GM10248 (cell line): ENCODE data around the gene GPR162.

ENCODE experiments used
- CTCF ChIA-PET: fragments of 300-600 bp; sonication (Branson Sonifier 250); formaldehyde crosslinking; extraction: SDS; loops from one replicate; lab custom pipeline; 2021; ENCODE audit warnings: antibody characterized with exemption; lab: Yijun Ruan, JAX
- POLR2A ChIA-PET: fragments of 350-650 bp; sonication (Branson Sonifier 250); formaldehyde crosslinking; extraction: SDS; loops from one replicate; lab custom pipeline; 2020; ENCODE audit warnings: antibody characterized with exemption; lab: Yijun Ruan, JAX
- DNase-seq: peaks from one replicate; pipeline ENCODE4 v3.0.0; 2012; ENCODE audit errors: extremely low spot score
- CTCF ChIP-seq: IDR thresholded peaks from 2 replicates; pipeline ENCODE4 v1.5.1; 2012; ENCODE audit warnings: mild to moderate bottlenecking, low read depth; ENCODE audit errors: extremely low read depth, missing control alignments, control extremely low read depth

Gene GPR162

GRCh38 chr12:6780573-6780972 lies 41.0 kb upstream of the GPR162 start:
- ChIA-PET CTCF (interaction anchor here (0.9 to 9.3 kb wide), 11 partner anchors 8 to 92 kb away, joined by 3 to 117 read pairs (median 6); partner anchors contain the start of genes CD4, GNB3, GPR162 and LAG3), POLR2A (no interaction called here)
- no peak for DNase-seq

GRCh38 chr12:6782119-6782518 lies 39.5 kb upstream of the GPR162 start:
- POLR2A ChIA-PET = no interaction called here
- no peak for DNase-seq
- CTCF ChIA-PET = interaction anchor here (1.1 to 9.3 kb wide), 9 partner anchors 8 to 58 kb away, joined by 3 to 117 read pairs (median 8); partner anchors contain the start of genes COPS7A, GPR162, LAG3 and MLF2
- no peak for TF ChIP-seq CTCF

More at GRCh38 chr12:6780573-6780972, 41.0 kb upstream of the GPR162 start:
- no peak for TF ChIP-seq CTCF

- no peak for DNase-seq
- CTCF ChIA-PET = interaction anchor here (1.1 to 9.3 kb wide), 8 partner anchors 9 to 59 kb away, joined by 3 to 117 read pairs (median 7); partner anchors contain the start of genes COPS7A, GPR162, LAG3 and MLF2
- POLR2A ChIA-PET = interaction anchor here (0.5 kb wide), 1 partner anchor 84 kb away, joined by 3 read pairs; no protein-coding TSS in a partner anchor
- TF ChIP-seq CTCF = no peak
These were observed 38.6 kb upstream of the GPR162 start for GRCh38 chr12:6782850-6783566.

- ChIA-PET POLR2A (no interaction called here), CTCF (interaction anchor here (1.0 to 3.5 kb wide), 8 partner anchors 8 to 244 kb away, joined by 3 to 26 read pairs (median 6); partner anchors contain the start of genes MLF2 and PTMS)
- no peak for TF ChIP-seq CTCF
- DNase-seq = no peak
These were observed 37.8 kb upstream of the GPR162 start for GRCh38 chr12:6783828-6784227.

GRCh38 chr12:6784296-6784695 lies 37.3 kb upstream of the GPR162 start:
- POLR2A ChIA-PET = no interaction called here
- CTCF ChIA-PET = interaction anchor here (1.0 to 3.5 kb wide), 6 partner anchors 9 to 245 kb away, joined by 3 to 26 read pairs (median 8); partner anchors contain the start of genes MLF2 and PTMS
- DNase-seq = no peak
- no peak for TF ChIP-seq CTCF

- TF ChIP-seq CTCF = no peak
- CTCF ChIA-PET = interaction anchor here (1.0 to 3.5 kb wide), 4 partner anchors 13 to 245 kb away, joined by 3 to 26 read pairs (median 6); partner anchors contain the start of genes MLF2 and PTMS
- POLR2A ChIA-PET = no interaction called here
- no peak for DNase-seq
These were observed 36.9 kb upstream of the GPR162 start for GRCh38 chr12:6784761-6785160.
